Ishikawa (cell line): ENCODE data around the gene EME1.

Source experiments
- CEBPB ChIP-seq: IDR thresholded peaks from 2 replicates; pipeline ENCODE4 v1.6.1; 2012
- NFIC ChIP-seq: IDR thresholded peaks from 2 replicates; pipeline ENCODE4 v1.6.1; 2012
- TAF1 ChIP-seq: IDR thresholded peaks from 2 replicates; pipeline ENCODE4 v1.6.1; 2012; ENCODE audit warnings: low read depth, mild to moderate bottlenecking
- YY1 ChIP-seq: IDR thresholded peaks from 2 replicates; pipeline ENCODE4 v1.6.1; 2012; ENCODE audit warnings: low read depth
- TF ChIP-seq, protein P1 (sequence below): IDR thresholded peaks from 2 replicates; pipeline ENCODE4 v1.6.1; 2012

GRCh38 chr17:50426472-50426782 lies 53.4 kb downstream of the EME1 start:
- TF ChIP-seq TAF1 (no peak), CEBPB (no peak), NFIC (no peak), YY1 (no peak)
- TF ChIP-seq, protein P1, sequence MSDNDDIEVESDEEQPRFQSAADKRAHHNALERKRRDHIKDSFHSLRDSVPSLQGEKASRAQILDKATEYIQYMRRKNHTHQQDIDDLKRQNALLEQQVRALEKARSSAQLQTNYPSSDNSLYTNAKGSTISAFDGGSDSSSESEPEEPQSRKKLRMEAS, result no peak
